Activated CD4-positive, alpha-beta T cell treated with anti-CD3 and anti-CD28 coated beads, Interleukin-2, amount 50 U/mL, for 24 hours (primary cell): ENCODE data around the gene ACCSL.

Experiments
- DNase-seq, 2 donors: peaks; one replicate each; pipeline ENCODE4 v3.0.0-alpha.2; 2020; ENCODE audit warnings: low read depth in 1 of 2, low spot score in 1 of 2

The ACCSL gene

GRCh38 chr11:44095506-44096359 lies 48.0 kb downstream of the ACCSL start, which contains the start of gene EXT2:
Gene EXT2, plus strand, starts transcription at chr11:44095678. Its CDS starts 12,035 bp downstream, at chr11:44107713.
- DNase-seq = peak; percentile 70 to 80

- DNase-seq = no peak
Observed at GRCh38 chr11:44096360-44097185, 48.8 kb downstream of the ACCSL start.

GRCh38 chr11:44097821-44098220 lies 50.0 kb downstream of the ACCSL start:
- no peak for DNase-seq

GRCh38 chr11:44101098-44101497 lies 53.3 kb downstream of the ACCSL start:
- no peak for DNase-seq

- no peak for DNase-seq
Observed at GRCh38 chr11:44104481-44105294, 56.9 kb downstream of the ACCSL start.

- no peak for DNase-seq
Observed at GRCh38 chr11:44108260-44108659, 60.5 kb downstream of the ACCSL start.
